BJ (cell line): ENCODE measurements around the gene MARCHF2. TPM values are rescaled to one million over a fixed set of nuclear protein-coding genes. Genes with fewer than 3 reads are reported as not detected.

Experiments
- CTCF ChIA-PET: fragments of 350-600 bp; formaldehyde crosslinking; extraction: SDS; loops from one replicate; lab custom pipeline; 2021; ENCODE audit warnings: antibody characterized with exemption, inconsistent platforms; lab: Yijun Ruan, JAX
- POLR2A ChIA-PET: fragments of 300-600 bp; sonication (Branson Sonifier 250); formaldehyde crosslinking; extraction: SDS; loops from one replicate; lab custom pipeline; 2021; ENCODE audit warnings: antibody characterized with exemption; lab: Charles Lee
- DNase-seq: peaks from one replicate; pipeline ENCODE4 v3.0.0-alpha.2; 2011; ENCODE audit warnings: low read depth
- H3K27me3 ChIP-seq: 2 replicates; pipeline ENCODE4 v1.6.0; 2011; ENCODE audit warnings: low read length; ENCODE audit not compliant: control insufficient read depth, insufficient read depth
- H3K36me3 ChIP-seq: 2 replicates; pipeline ENCODE4 v1.5.1; 2011; ENCODE audit warnings: low read length; ENCODE audit not compliant: control insufficient read depth, insufficient read depth
- H3K4me3 ChIP-seq: 2 replicates; pipeline ENCODE4 v1.5.1; 2011; ENCODE audit warnings: low read depth, mild to moderate bottlenecking, control low read depth, low read length
- CTCF ChIP-seq: IDR thresholded peaks from 2 replicates; pipeline ENCODE4 v1.5.1; 2011; ENCODE audit warnings: low read depth, mild to moderate bottlenecking, control low read depth, inconsistent platforms, low read length, moderate library complexity; ENCODE audit not compliant: insufficient read depth
- polyA plus RNA-seq: library from polyadenylated mRNA; depleted of rRNA; stranded (reverse); fragments of >200 nt; gene quantifications from 2 replicates; pipeline ENCODE4 v1.2.3, GENCODE V29; 2011

The MARCHF2 gene
- polyA plus RNA-seq, 1 experiment = 39.3 TPM

GRCh38 chr19:8457209-8457608 lies 44.1 kb downstream of the MARCHF2 start:
- ChIA-PET CTCF (interaction anchor here (1.0 to 2.1 kb wide), 3 partner anchors 9 to 122 kb away, joined by 3 to 7 read pairs (median 4); no protein-coding TSS in a partner anchor), POLR2A (no interaction called here)
- no peak for DNase-seq
- H3K27me3 ChIP-seq = no peaks in the 10 kb centered on the region
- TF ChIP-seq CTCF = no peak
- H3K4me3 ChIP-seq = no peak overlapping the region
- peaks cover 5% of the 10 kb centered on the region for H3K36me3 ChIP-seq

GRCh38 chr19:8457827-8458226 lies 44.7 kb downstream of the MARCHF2 start:
- Histone ChIP-seq H3K27me3 (no peaks in the 10 kb centered on the region), H3K36me3 (peaks cover 3% of the 10 kb centered on the region), H3K4me3 (no peak overlapping the region)
- no peak for DNase-seq
- POLR2A ChIA-PET = no interaction called here
- CTCF ChIA-PET = interaction anchor here (0.7 to 2.1 kb wide), 2 partner anchors 10 to 16 kb away, joined by 3 to 7 read pairs; no protein-coding TSS in a partner anchor
- no peak for TF ChIP-seq CTCF

- CTCF ChIA-PET = interaction anchor here (0.7 to 2.1 kb wide), 2 partner anchors 10 to 17 kb away, joined by 3 to 7 read pairs; no protein-coding TSS in a partner anchor
- no peak for DNase-seq
Observed at GRCh38 chr19:8458380-8458779, 45.3 kb downstream of the MARCHF2 start.

GRCh38 chr19:8459095-8459494 lies 46.0 kb downstream of the MARCHF2 start:
- no peak overlapping the region for H3K4me3 ChIP-seq
- peaks cover 8% of the 10 kb centered on the region for H3K36me3 ChIP-seq

More at GRCh38 chr19:8458380-8458779, 45.3 kb downstream of the MARCHF2 start:
- Histone ChIP-seq H3K4me3 (no peak overlapping the region), H3K36me3 (peaks cover 3% of the 10 kb centered on the region), H3K27me3 (no peaks in the 10 kb centered on the region)
- no peak for TF ChIP-seq CTCF
- POLR2A ChIA-PET = no interaction called here

More at GRCh38 chr19:8459095-8459494, 46.0 kb downstream of the MARCHF2 start:
- ChIA-PET CTCF (interaction anchor here (2.0 kb wide), 1 partner anchor 121 kb away, joined by 7 read pairs; no protein-coding TSS in a partner anchor), POLR2A (no interaction called here)
- no peak for DNase-seq
- H3K27me3 ChIP-seq = no peaks in the 10 kb centered on the region
- TF ChIP-seq CTCF = no peak
